ENCODE measurements around the gene HDAC4. TPM values are rescaled to one million over a fixed set of nuclear protein-coding genes. Genes with fewer than 3 reads are reported as not detected.

HDAC4 gene
- total and polyA plus RNA-seq, 7 donors, result 7.9 to 329 (median 129) TPM

DNA sequence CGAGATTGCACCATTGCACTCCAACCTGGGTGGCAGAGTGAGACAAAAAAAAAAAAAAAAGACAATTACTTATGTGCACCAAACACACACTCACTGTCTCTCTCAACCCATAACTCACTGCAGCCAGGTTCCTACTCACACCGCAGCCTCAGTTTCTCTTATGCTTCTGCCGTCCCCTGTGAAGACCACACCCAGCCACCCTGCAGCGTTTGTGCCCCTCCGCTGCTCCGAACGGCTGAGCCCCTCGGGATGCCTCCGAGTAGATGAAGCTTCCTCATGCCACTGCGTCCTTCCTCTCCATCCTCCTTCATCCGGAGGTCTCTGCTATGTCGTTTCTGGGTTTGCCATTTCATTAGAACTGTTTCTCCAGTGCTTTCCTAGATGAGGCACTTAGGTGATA, 392.8 kb downstream of the HDAC4 start:
- no peaks in the 10 kb centered on the region for H3K36me3 ChIP-seq (ENCODE audit: insufficient read depth in 1 of 2, low read depth in 1 of 2)
- intact Hi-C loops (cut with DNase I), result no loop called here
- no peak overlapping the region for H3K27ac ChIP-seq
- 79 to 88% (median 84%) methylated on average over 12 of the region's 12 CpGs for WGBS, 3 donors
- H3K9me3 ChIP-seq, result no peaks in the 10 kb centered on the region
- H3K4me3 ChIP-seq, result no peak overlapping the region
- peaks cover 0 to 71% (median 3%) of the 10 kb centered on the region in 3 donors for H3K27me3 ChIP-seq (ENCODE audit: insufficient read depth in 3 of 3, low read length in 2 of 3)
- DNase-seq (no peak), ATAC-seq (no peak)
- TF ChIP-seq, protein P1, sequence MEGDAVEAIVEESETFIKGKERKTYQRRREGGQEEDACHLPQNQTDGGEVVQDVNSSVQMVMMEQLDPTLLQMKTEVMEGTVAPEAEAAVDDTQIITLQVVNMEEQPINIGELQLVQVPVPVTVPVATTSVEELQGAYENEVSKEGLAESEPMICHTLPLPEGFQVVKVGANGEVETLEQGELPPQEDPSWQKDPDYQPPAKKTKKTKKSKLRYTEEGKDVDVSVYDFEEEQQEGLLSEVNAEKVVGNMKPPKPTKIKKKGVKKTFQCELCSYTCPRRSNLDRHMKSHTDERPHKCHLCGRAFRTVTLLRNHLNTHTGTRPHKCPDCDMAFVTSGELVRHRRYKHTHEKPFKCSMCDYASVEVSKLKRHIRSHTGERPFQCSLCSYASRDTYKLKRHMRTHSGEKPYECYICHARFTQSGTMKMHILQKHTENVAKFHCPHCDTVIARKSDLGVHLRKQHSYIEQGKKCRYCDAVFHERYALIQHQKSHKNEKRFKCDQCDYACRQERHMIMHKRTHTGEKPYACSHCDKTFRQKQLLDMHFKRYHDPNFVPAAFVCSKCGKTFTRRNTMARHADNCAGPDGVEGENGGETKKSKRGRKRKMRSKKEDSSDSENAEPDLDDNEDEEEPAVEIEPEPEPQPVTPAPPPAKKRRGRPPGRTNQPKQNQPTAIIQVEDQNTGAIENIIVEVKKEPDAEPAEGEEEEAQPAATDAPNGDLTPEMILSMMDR (IDR thresholded peaks at IDR 0.05), result no peak
- H3K4me1 ChIP-seq, result no peaks in the 10 kb centered on the region

DNA sequence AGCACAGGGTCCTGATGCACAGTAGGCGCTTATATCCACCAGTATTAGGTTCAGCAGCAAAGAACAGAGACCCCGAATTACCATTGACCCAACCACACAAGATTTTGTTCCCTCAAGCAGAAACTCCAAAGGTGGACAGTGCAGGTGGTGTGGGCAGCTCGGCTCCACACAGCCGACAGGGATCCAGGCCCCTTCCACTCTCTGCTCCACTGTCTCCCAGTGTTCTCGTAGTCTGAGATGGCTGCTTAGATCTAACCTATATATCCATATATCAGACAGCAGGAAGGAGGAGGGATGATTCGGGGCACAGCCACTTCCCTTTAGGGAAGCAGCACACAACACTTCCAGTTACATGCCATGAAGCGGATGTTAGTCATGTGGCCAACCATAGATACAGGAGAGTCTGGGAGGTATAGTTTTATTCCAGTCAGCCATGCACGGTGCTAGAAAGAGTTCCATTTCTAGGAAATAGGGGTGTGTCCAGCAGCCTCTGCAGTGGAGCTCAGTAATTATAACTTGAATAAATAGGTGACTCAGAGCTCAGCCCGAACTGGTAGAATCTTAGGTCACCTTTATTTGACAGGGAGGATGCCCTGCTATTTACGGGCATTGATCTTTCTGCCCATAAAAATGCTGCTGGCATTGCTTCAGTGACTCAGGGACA, 394.1 kb downstream of the HDAC4 start:
- H3K36me3 ChIP-seq (ENCODE audit: insufficient read depth in 1 of 2, low read depth in 1 of 2), result no peaks in the 10 kb centered on the region
- no peak overlapping the region for H3K27ac ChIP-seq
- H3K27me3 ChIP-seq (ENCODE audit: insufficient read depth in 3 of 3, low read length in 2 of 3), result peaks cover 0 to 72% (median 3%) of the 10 kb centered on the region in 3 donors
- no peaks in the 10 kb centered on the region for H3K4me1 ChIP-seq
- H3K4me3 ChIP-seq, result no peak overlapping the region
- DNase-seq (no peak), ATAC-seq (no peak)
- intact Hi-C loops (cut with DNase I), result no loop called here
- no peaks in the 10 kb centered on the region for H3K9me3 ChIP-seq
- WGBS, 3 donors, result 87 to 91% (median 89%) methylated on average over 10 of the region's 10 CpGs
- TF ChIP-seq, protein P1 (IDR thresholded peaks at IDR 0.05), result no peak

DNA sequence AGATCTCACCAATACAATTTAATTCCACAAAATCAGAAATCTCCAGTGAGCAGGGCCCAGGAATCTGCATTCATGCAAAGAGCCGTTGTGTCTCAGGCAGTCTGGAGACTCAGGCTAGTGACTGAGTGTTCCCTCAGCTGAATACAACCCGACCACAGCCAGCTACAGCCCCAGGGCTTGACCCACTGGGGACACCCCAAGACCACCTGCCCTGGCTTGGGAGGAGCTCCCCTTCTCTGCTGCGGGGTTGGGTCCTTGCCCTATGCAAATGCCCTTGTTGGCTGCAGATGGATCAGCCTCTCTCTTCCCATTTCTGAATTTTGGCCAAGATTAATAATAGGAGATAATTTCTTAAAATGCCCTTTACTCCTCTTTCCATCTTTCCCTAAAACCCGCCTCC, 395.2 kb downstream of the HDAC4 start:
- peaks cover 0 to 71% (median 0%) of the 10 kb centered on the region in 3 donors for H3K27me3 ChIP-seq (ENCODE audit: insufficient read depth in 3 of 3, low read length in 2 of 3)
- TF ChIP-seq, protein P1 (IDR thresholded peaks at IDR 0.05), result no peak
- intact Hi-C loops (cut with DNase I), result no loop called here
- H3K4me1 ChIP-seq, result no peaks in the 10 kb centered on the region
- peaks cover 4% of the 10 kb centered on the region for H3K9me3 ChIP-seq
- no peak for DNase-seq
- H3K27ac ChIP-seq, result no peak overlapping the region
- WGBS, 3 donors, result 71 to 77% (median 71%) methylated on average over 4 of the region's 4 CpGs
- no peak overlapping the region for H3K4me3 ChIP-seq
- ATAC-seq, result no peak
- no peaks in the 10 kb centered on the region for H3K36me3 ChIP-seq (ENCODE audit: insufficient read depth in 1 of 2, low read depth in 1 of 2)

DNA sequence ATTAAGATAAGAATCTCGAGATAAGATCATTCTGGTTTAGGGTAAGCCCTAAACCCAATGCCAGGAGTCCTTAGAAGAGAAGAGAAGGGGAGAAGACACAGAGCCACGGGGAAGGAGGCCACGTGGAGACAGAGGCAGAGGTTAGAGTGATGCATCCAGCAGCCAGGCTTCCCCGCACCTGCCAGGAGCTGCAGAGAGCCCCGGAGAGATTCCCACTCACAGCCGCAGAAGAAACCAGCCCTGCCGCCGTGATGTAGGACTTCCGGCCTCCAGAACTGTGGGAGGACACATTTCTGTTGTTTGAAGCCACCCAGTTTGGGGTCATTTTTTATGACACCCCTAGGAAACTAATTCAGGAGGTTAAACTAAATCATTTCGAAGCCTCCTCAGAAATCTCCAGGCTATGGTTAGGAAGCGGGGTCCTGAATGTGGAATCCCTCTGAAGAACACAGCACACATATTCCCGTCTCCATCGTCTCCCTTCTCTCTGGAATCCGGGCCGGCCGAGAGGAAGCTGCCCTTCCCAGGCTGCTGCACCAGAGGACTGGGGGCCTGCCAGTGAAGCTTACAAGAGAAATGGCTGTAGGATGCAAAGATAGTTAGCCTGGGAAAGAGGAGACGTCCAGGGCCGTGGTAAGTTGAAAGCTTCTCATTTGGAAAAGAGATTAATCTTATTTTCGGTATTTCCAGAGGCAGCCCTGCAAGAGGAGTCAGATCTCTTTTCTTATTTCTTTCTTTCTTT, 396.4 kb downstream of the HDAC4 start:
- WGBS, 3 donors, result 71 to 85% (median 78%) methylated on average over 19 of the region's 19 CpGs
- peaks cover 4% of the 10 kb centered on the region for H3K9me3 ChIP-seq
- intact Hi-C loops (cut with DNase I), result no loop called here
- no peak for ATAC-seq
- H3K4me1 ChIP-seq, result no peaks in the 10 kb centered on the region
- no peak overlapping the region for H3K27ac ChIP-seq
- H3K36me3 ChIP-seq (ENCODE audit: insufficient read depth in 1 of 2, low read depth in 1 of 2), result no peaks in the 10 kb centered on the region
- TF ChIP-seq, protein P1 (IDR thresholded peaks at IDR 0.05), result no peak
- H3K27me3 ChIP-seq (ENCODE audit: insufficient read depth in 3 of 3, low read length in 2 of 3), result peaks cover 0 to 64% (median 0%) of the 10 kb centered on the region in 3 donors
- no peak overlapping the region for H3K4me3 ChIP-seq
- DNase-seq, result no peak

Measured in psoas muscle (tissue), 8 donors.